SK-N-SH (cell line): ENCODE measurements around the gene KRTAP5-2. TPM values are rescaled to one million over a fixed set of nuclear protein-coding genes. Genes with fewer than 3 reads are reported as not detected.
A peak's percentile ranks its signal among the peaks of the same experiment; 100 is the strongest.

ENCODE experiments used
- CTCF ChIA-PET: fragments of 300-600, 350-600 bp; formaldehyde crosslinking; extraction: SDS; loops from one replicate; lab custom pipeline; 2021; lab: Yijun Ruan, JAX
- POLR2A ChIA-PET: fragments of 350-600 bp; sonication (Branson Sonifier 250); formaldehyde crosslinking; extraction: SDS; loops from one replicate; lab custom pipeline; 2020; ENCODE audit warnings: antibody characterized with exemption, inconsistent platforms; lab: Yijun Ruan, JAX
- DNase-seq: peaks from one replicate; pipeline ENCODE4 v3.0.0; 2012
- H2AFZ ChIP-seq: fragments of 200-600 bp; sonication (generic); 2 replicates; pipeline ENCODE4 v1.8.1; 2016; ENCODE audit warnings: antibody characterized with exemption, mild to moderate bottlenecking, low read depth
- H3F3A ChIP-seq: fragments of 200-600 bp; sonication (generic); replicated peaks from 2 replicates; pipeline ENCODE3; 2016; ENCODE audit warnings: antibody characterized with exemption, mild to moderate bottlenecking; ENCODE audit not compliant: insufficient read depth
- H3K27ac ChIP-seq, 2 experiments: fragments of 200-500 bp in 1 of 2; fragments of 200-600 bp in 1 of 2; sonication (Bioruptor generic) in 1 of 2; sonication (generic), shearing (Covaris generic) in 1 of 2; 2 replicates each; pipeline versions ENCODE4 v1.5.1 to v1.6.1; 2014 to 2016; ENCODE audit warnings: low read depth in 2 of 2, inconsistent platforms in 1 of 2, low read length in 1 of 2, mild to moderate bottlenecking in 1 of 2, mixed read lengths in 1 of 2
- H3K27me3 ChIP-seq: fragments of 200-600 bp; sonication (generic), shearing (Covaris generic); 2 replicates; pipeline ENCODE4 v1.6.1; 2016; ENCODE audit warnings: mixed run types; ENCODE audit not compliant: insufficient read depth
- H3K36me3 ChIP-seq, 2 experiments: fragments of 200-500 bp in 1 of 2; fragments of 200-600 bp in 1 of 2; sonication (Bioruptor generic) in 1 of 2; sonication (generic) in 1 of 2; replicated peaks in 1 of 2; 2 replicates each; pipeline versions ENCODE3 to v1.5.1; 2014 to 2016; ENCODE audit warnings: low read length in 1 of 2, mild to moderate bottlenecking in 1 of 2; ENCODE audit not compliant: insufficient read depth in 2 of 2, control insufficient read depth in 1 of 2
- H3K4me1 ChIP-seq, 2 experiments: fragments of 200-500 bp in 1 of 2; fragments of 200-600 bp in 1 of 2; sonication (Bioruptor generic) in 1 of 2; sonication (generic), shearing (Covaris generic) in 1 of 2; 2 replicates each; pipeline versions ENCODE4 v1.5.1 to v1.6.1; 2014 to 2016; ENCODE audit warnings: low read depth in 1 of 2, low read length in 1 of 2, mixed run types in 1 of 2; ENCODE audit not compliant: insufficient read depth in 2 of 2, control insufficient read depth in 1 of 2
- H3K4me2 ChIP-seq: fragments of 200-600 bp; sonication (generic), shearing (Covaris generic); 2 replicates; pipeline ENCODE4 v1.6.1; 2017; ENCODE audit warnings: mixed run types
- H3K4me3 ChIP-seq, 2 experiments: fragments of 200-500 bp in 1 of 2; fragments of 200-600 bp in 1 of 2; sonication (Bioruptor generic) in 1 of 2; sonication (generic), shearing (Covaris generic) in 1 of 2; 2 replicates each; pipeline versions ENCODE4 v1.5.1 to v1.8.1; 2014 to 2016; ENCODE audit warnings: low read depth in 2 of 2, inconsistent platforms in 1 of 2, low read length in 1 of 2, mild to moderate bottlenecking in 1 of 2, mixed read lengths in 1 of 2, moderate library complexity in 1 of 2
- H3K79me2 ChIP-seq: fragments of 200-600 bp; sonication (generic); 2 replicates; pipeline ENCODE4 v1.8.1; 2017; ENCODE audit warnings: mild to moderate bottlenecking; ENCODE audit not compliant: insufficient read depth
- H3K9ac ChIP-seq: fragments of 200-600 bp; sonication (generic); 2 replicates; pipeline ENCODE4 v1.6.1; 2017; ENCODE audit warnings: mixed run types
- H3K9me2 ChIP-seq: fragments of 200-600 bp; sonication (generic); 2 replicates; pipeline ENCODE4 v1.6.1; 2017; ENCODE audit warnings: mixed run types
- H3K9me3 ChIP-seq: fragments of 200-600 bp; sonication (generic); 2 replicates; pipeline ENCODE4 v1.6.1; 2017; ENCODE audit warnings: mixed run types, mild to moderate bottlenecking, moderate library complexity
- H4K20me1 ChIP-seq: fragments of 200-600 bp; sonication (generic); 2 replicates; pipeline ENCODE4 v1.6.1; 2017; ENCODE audit warnings: mild to moderate bottlenecking, mixed run types; ENCODE audit not compliant: insufficient read depth
- RFX5 ChIP-seq: IDR thresholded peaks from 2 replicates; pipeline ENCODE4 v1.6.1; 2012; ENCODE audit warnings: mild to moderate bottlenecking, improper control_type of control experiment, low read length
- SIN3A ChIP-seq: IDR thresholded peaks from 2 replicates; pipeline ENCODE4 v1.6.1; 2012; ENCODE audit warnings: low read depth, mild to moderate bottlenecking, low read length, moderate library complexity, borderline replicate concordance
- TCF12 ChIP-seq: IDR thresholded peaks from 2 replicates; pipeline ENCODE4 v1.4.0; 2012
- WGBS: methylation state at CpG from one replicate; pipeline ENCODE4 v1.1.6; 2017; ENCODE audit warnings: low lambda C conversion rate; 5-methylcytosine and 5-hydroxymethylcytosine counted together
- polyA plus RNA-seq, 3 experiments: library from polyadenylated mRNA; depleted of rRNA; stranded (reverse); fragments of >200 nt; gene quantifications; 2 replicates each; pipeline ENCODE4 v1.2.3, GENCODE V29; 2012
- TF ChIP-seq, protein P1 (sequence below): IDR thresholded peaks from 2 replicates; pipeline ENCODE4 v1.6.1; 2012; ENCODE audit warnings: mild to moderate bottlenecking, low read depth, low read length, moderate library complexity

The KRTAP5-2 gene
- polyA plus RNA-seq, 1 of the 3 experiments (the other 2 are of a cell fraction), result not detected

DNA sequence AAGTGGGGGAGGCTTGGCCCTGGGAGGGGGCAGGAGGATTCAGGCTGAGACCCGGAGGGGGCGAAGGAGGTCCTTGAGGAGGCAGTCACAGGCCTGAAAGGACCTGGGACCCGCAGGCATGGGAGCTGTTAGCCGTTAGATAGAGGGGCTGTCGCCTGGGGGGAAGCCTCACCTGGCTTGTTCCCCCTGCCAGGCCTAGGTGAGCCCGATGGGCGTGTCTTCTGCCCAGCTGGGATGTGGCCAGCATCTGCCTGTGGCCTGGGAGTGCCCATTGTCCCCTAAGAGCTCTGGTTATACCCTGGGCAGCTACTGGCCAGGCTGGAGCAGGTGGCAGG, 24.2 kb downstream of the KRTAP5-2 start:
- Histone ChIP-seq H3K4me2 (peak overlapping the region; percentile 82), H3K36me3 (no peaks in the 10 kb centered on the region), H3K9ac (no peak overlapping the region), H3K4me3 (peak overlapping the region; percentile 57 to 59; a peak in 3 of 4 replicates), H3K27ac (no peak overlapping the region; a peak in 1 of 4 replicates), H3K4me1 (peaks cover 0 to 25% of the 10 kb centered on the region in 2 experiments; a peak in 1 of 4 replicates), H2AFZ (no peak overlapping the region), H3F3A (no peaks in the 10 kb centered on the region), H3K9me2 (no peaks in the 10 kb centered on the region), H3K79me2 (no peaks in the 10 kb centered on the region), H4K20me1 (peaks cover 10% of the 10 kb centered on the region; the same call in 1 of the 2 replicates), H3K27me3 (peaks cover 4% of the 10 kb centered on the region; the same call in 1 of the 2 replicates), H3K9me3 (peaks cover 3% of the 10 kb centered on the region; the same call in 1 of the 2 replicates)
- ChIA-PET CTCF (interaction anchor here (0.6 to 18.1 kb wide), 35 partner anchors 8 to 582 kb away, joined by 3 to 398 read pairs (median 5); partner anchors contain the start of genes KRTAP5-1, KRTAP5-3 and KRTAP5-5), POLR2A (interaction anchor here (1.0 to 1.6 kb wide), 2 partner anchors 9 to 51 kb away, joined by 3 to 6 read pairs; no protein-coding TSS in a partner anchor)
- no peak for TF ChIP-seq TCF12
- TF ChIP-seq, protein P1, sequence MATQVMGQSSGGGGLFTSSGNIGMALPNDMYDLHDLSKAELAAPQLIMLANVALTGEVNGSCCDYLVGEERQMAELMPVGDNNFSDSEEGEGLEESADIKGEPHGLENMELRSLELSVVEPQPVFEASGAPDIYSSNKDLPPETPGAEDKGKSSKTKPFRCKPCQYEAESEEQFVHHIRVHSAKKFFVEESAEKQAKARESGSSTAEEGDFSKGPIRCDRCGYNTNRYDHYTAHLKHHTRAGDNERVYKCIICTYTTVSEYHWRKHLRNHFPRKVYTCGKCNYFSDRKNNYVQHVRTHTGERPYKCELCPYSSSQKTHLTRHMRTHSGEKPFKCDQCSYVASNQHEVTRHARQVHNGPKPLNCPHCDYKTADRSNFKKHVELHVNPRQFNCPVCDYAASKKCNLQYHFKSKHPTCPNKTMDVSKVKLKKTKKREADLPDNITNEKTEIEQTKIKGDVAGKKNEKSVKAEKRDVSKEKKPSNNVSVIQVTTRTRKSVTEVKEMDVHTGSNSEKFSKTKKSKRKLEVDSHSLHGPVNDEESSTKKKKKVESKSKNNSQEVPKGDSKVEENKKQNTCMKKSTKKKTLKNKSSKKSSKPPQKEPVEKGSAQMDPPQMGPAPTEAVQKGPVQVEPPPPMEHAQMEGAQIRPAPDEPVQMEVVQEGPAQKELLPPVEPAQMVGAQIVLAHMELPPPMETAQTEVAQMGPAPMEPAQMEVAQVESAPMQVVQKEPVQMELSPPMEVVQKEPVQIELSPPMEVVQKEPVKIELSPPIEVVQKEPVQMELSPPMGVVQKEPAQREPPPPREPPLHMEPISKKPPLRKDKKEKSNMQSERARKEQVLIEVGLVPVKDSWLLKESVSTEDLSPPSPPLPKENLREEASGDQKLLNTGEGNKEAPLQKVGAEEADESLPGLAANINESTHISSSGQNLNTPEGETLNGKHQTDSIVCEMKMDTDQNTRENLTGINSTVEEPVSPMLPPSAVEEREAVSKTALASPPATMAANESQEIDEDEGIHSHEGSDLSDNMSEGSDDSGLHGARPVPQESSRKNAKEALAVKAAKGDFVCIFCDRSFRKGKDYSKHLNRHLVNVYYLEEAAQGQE, result no peak
- 3% methylated on average over 5 of the region's 7 CpGs for WGBS
- peak; percentile 62 for DNase-seq

DNA sequence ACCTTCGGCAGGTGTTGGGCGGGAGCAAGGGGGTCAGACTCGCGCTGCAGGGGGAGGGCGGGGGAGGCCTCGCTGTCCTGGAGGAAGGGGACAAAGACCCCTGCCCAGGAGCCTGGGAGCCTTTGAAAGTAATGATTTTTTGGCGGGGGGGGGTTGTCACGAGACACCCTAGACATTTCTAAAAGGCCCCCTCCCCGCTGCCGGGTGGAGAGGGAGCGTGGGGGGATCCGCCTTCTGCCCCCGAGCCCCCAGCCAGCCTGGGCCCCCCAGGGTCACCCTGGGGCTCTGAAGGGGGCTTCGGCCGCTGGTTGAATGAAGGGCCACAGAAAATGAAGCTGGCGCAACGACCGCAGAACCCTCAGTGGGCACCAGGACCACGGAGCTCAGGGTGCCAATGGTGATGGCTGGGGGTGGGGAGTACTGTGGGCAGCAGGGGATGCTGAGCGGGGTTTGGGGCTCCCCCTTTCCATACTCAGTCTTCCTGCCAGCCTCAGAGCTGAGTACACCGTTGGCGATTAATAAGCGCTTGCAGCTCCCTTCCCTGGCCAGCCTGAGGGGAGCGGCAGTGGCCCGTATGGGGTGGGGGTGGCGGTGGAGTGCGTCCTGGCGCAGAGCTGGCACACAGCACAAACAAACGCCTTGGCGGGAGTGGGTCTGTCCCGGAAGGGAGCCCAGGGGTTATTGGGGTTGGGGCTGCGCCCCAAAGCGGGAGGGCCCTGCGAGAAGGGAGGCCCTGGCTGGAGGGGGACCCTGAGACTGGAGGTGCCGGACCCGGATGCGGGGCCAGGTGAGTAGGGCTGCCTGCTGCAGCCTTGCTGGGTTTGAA, 24.8 kb downstream of the KRTAP5-2 start:
- Histone ChIP-seq H3K36me3 (no peaks in the 10 kb centered on the region), H3F3A (no peaks in the 10 kb centered on the region), H3K27me3 (peaks cover 4% of the 10 kb centered on the region; the same call in 1 of the 2 replicates), H3K4me1 (peaks cover 0 to 31% of the 10 kb centered on the region in 2 experiments; a peak in 1 of 4 replicates), H3K4me3 (peak overlapping the region; percentile 57 to 59; a peak in 3 of 4 replicates), H3K79me2 (no peaks in the 10 kb centered on the region), H3K9ac (peak overlapping the region; percentile 41; the same call in 1 of the 2 replicates), H3K27ac (peak overlapping the region in 1 of 2 experiments; percentile 60; a peak in 1 of 4 replicates), H3K9me2 (no peaks in the 10 kb centered on the region), H2AFZ (no peak overlapping the region), H3K9me3 (peaks cover 3% of the 10 kb centered on the region; the same call in 1 of the 2 replicates), H3K4me2 (peak overlapping the region; percentile 82), H4K20me1 (peaks cover 10% of the 10 kb centered on the region; the same call in 1 of the 2 replicates)
- ChIA-PET CTCF (interaction anchor here (0.7 to 18.1 kb wide), 22 partner anchors 8 to 578 kb away, joined by 3 to 398 read pairs (median 5); partner anchors contain the start of genes KRTAP5-1 and KRTAP5-5), POLR2A (interaction anchor here (1.6 kb wide), 1 partner anchor 9 kb away, joined by 6 read pairs; no protein-coding TSS in a partner anchor)
- 0% methylated on average over 4 of the region's 37 CpGs for WGBS
- TF ChIP-seq RFX5, result no peak
- TF ChIP-seq SIN3A, result no peak
- DNase-seq, result peak; percentile 58
